Esophagus squamous epithelium (tissue), 5 donors: ENCODE data around the gene RAPH1. TPM values are rescaled to one million over a fixed set of nuclear protein-coding genes. Genes with fewer than 3 reads are reported as not detected.
A peak's percentile ranks its signal among the peaks of the same experiment; 100 is the strongest.

Experiments used
- DNase-seq: peaks from one replicate; lab custom pipeline; 2025; lab: John Stamatoyannopoulos, UW
- H3K27ac ChIP-seq, 4 donors: fragments of 200-600 bp; sonication (generic); one replicate each; pipeline ENCODE4 v1.5.1; 2016 to 2019; ENCODE audit warnings: mild to moderate bottlenecking in 1 of 4
- H3K27me3 ChIP-seq, 4 donors: fragments of 200-600 bp; sonication (generic); 1 replicate in 3 of 4; 2 replicates in 1 of 4; pipeline versions ENCODE4 v1.5.1 to v1.6.0; 2017 to 2021; ENCODE audit warnings: antibody characterized with exemption in 1 of 4
- H3K36me3 ChIP-seq, 3 donors: fragments of 200-600 bp; sonication (generic); one replicate each; pipeline ENCODE4 v1.5.1; 2016 to 2019
- H3K4me1 ChIP-seq, 3 donors: fragments of 200-600 bp; sonication (generic); one replicate each; pipeline ENCODE4 v1.5.1; 2017 to 2019
- H3K4me3 ChIP-seq, 4 donors: fragments of 200-600 bp; sonication (generic); 1 replicate in 3 of 4; 2 replicates in 1 of 4; pipeline ENCODE4 v1.5.1; 2016 to 2019; ENCODE audit warnings: mild to moderate bottlenecking in 2 of 4, moderate library complexity in 1 of 4
- H3K9me3 ChIP-seq, 3 donors: fragments of 200-600 bp; sonication (generic); one replicate each; pipeline ENCODE4 v1.5.1; 2016 to 2019
- POLR2A ChIP-seq, 4 donors: fragments of 450-650 bp; IDR thresholded peaks; one replicate each; pipeline ENCODE4 v1.6.1; 2017; ENCODE audit warnings: antibody characterized with exemption in 4 of 4, mild to moderate bottlenecking in 4 of 4, moderate library complexity in 3 of 4
- WGBS, 2 donors: methylation state at CpG; one replicate each; pipeline ENCODE4 v1.1.5; 2018; 5-methylcytosine and 5-hydroxymethylcytosine counted together
- intact Hi-C: fragments of 100-400 bp; cut with DNase I; formaldehyde crosslinking; loops from one replicate; pipeline ENCODE4 v1.15.0; 2022
- total RNA-seq, 4 donors: library from RNA; depleted of rRNA; stranded (reverse); fragments of >200 nt; gene quantifications; one replicate each; pipeline ENCODE4 v1.1.0, GENCODE V29; 2016
- TF ChIP-seq, protein P1 (sequence below), 6 experiments: fragments of 450-650 bp in 4 of 6; fragments of 200-600 bp in 2 of 6; sonication (generic) in 2 of 6; IDR thresholded peaks; one replicate each; pipeline ENCODE4 v1.5.1; 2016 to 2019; ENCODE audit warnings: antibody characterized with exemption in 6 of 6, mild to moderate bottlenecking in 4 of 6, moderate library complexity in 4 of 6
- donor health status: DM: yes; HTN: yes; CAD: no.

Gene RAPH1
- total RNA-seq, 4 donors from 2014 or later: 10.6 to 105 (median 26.0) TPM

DNA sequence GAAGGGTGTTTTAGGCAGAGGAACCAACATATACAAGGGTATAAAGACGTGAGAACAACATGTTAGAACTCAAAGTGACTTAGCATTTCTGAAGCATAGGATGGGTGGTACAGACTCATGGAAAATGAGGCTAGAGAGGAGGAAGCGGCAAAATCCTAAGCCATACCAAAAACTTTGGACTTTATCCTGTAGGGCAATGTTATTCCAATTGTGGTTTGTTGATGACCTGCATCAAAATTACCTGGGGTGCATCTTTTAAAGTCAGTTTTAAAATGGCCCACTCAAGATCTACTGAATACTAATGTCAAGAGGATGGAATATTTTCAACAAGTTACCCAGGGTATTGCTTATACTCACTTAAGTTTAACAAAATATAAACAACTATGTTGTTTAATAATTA lies 34.8 kb downstream of the RAPH1 start:
- Histone ChIP-seq H3K9me3 (no peaks in the 10 kb centered on the region), H3K4me1 (peaks cover 0 to 30% (median 5%) of the 10 kb centered on the region in 3 donors), H3K27ac (no peak overlapping the region), H3K4me3 (no peak overlapping the region), H3K27me3 (no peaks in the 10 kb centered on the region), H3K36me3 (peaks cover 0 to 20% (median 0%) of the 10 kb centered on the region in 3 donors)
- WGBS, 2 donors: 91 to 93% methylated on average over 2 of the region's 2 CpGs
- no peak for DNase-seq
- intact Hi-C loops: no loop called here
- TF ChIP-seq, protein P1, sequence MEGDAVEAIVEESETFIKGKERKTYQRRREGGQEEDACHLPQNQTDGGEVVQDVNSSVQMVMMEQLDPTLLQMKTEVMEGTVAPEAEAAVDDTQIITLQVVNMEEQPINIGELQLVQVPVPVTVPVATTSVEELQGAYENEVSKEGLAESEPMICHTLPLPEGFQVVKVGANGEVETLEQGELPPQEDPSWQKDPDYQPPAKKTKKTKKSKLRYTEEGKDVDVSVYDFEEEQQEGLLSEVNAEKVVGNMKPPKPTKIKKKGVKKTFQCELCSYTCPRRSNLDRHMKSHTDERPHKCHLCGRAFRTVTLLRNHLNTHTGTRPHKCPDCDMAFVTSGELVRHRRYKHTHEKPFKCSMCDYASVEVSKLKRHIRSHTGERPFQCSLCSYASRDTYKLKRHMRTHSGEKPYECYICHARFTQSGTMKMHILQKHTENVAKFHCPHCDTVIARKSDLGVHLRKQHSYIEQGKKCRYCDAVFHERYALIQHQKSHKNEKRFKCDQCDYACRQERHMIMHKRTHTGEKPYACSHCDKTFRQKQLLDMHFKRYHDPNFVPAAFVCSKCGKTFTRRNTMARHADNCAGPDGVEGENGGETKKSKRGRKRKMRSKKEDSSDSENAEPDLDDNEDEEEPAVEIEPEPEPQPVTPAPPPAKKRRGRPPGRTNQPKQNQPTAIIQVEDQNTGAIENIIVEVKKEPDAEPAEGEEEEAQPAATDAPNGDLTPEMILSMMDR (IDR thresholded peaks at IDR 0.05): no peak
- no peak for TF ChIP-seq POLR2A (IDR thresholded peaks at IDR 0.05)

DNA sequence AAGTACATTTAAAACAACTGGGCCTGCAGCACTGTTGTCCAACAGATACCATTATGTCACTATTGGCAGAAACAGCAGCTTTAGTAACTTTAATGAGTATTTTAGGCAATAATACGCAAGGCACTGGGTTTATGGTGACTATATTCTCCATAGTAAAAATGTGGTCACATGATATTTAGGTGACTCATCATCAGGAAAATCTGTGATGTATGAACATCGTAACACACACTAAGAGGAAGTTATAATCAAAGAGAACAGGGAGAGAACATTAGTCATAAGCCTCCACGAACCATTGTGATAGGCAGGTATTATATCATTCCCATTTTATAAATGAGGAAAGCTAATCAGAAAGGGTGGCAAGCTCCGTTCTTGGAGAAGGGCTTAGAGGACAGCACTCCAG lies 36.9 kb downstream of the RAPH1 start:
- WGBS, 2 donors: 24 to 37% methylated on average over 4 of the region's 4 CpGs
- intact Hi-C loops: no loop called here
- Histone ChIP-seq H3K27me3 (no peaks in the 10 kb centered on the region), H3K36me3 (peaks cover 0 to 25% (median 0%) of the 10 kb centered on the region in 3 donors), H3K9me3 (no peaks in the 10 kb centered on the region), H3K4me3 (no peak overlapping the region), H3K27ac (peak overlapping the region in 3 of 4 donors; percentile 37 to 49 (median 47)), H3K4me1 (peaks cover 0 to 35% (median 7%) of the 10 kb centered on the region in 3 donors)
- TF ChIP-seq, protein P1 (IDR thresholded peaks at IDR 0.05): no peak
- TF ChIP-seq POLR2A (IDR thresholded peaks at IDR 0.05): no peak
- no peak for DNase-seq

DNA sequence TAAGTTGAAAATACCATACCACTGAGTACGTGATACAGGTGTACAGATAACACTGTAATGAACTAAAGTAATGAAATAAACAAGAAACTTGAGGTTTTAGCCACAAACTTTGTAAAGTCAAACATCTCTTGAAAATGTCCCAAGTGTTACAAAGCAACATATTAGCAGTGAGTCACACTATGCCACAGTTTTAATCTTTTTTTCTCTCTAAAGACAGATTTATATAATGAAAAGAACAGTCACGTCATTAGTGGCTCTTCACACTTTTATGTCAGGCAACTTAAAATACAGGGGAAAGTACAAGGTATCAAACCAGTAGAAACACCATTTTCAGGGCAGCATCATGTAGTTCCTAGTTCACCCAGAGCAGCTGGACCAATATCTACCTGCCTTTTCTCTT lies 42.1 kb downstream of the RAPH1 start:
- H3K27me3 ChIP-seq: no peaks in the 10 kb centered on the region
- WGBS, 2 donors: 66 to 75% methylated on average over 2 of the region's 2 CpGs
- no peak for DNase-seq
- peaks cover 0 to 57% (median 0%) of the 10 kb centered on the region in 3 donors for H3K36me3 ChIP-seq
- no peak overlapping the region for H3K4me3 ChIP-seq
- TF ChIP-seq, protein P1 (IDR thresholded peaks at IDR 0.05): no peak
- no peak for TF ChIP-seq POLR2A (IDR thresholded peaks at IDR 0.05)
- H3K9me3 ChIP-seq: no peaks in the 10 kb centered on the region
- intact Hi-C loops: no loop called here
- peak overlapping the region in 2 of 4 donors; percentile 20 to 48 for H3K27ac ChIP-seq
- H3K4me1 ChIP-seq: peaks cover 0 to 26% (median 7%) of the 10 kb centered on the region in 3 donors

DNA sequence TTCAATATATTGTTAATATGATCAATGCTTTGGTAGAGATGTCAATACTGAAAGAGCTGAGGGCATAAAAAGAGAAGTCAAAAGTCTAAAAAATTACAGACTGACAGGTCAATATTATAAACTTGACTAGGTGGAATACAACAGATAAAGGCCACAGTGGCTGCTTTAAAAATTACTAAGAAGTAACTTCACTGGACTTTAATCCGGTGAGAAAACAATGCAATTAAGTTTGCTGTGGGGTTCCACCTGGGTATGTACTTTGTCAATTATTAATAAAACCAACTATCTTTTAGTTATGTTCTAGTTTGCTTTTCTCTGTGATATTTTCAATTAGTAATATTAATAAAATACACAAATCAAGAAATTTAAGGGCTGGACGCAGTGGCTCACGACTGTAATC lies 44.7 kb downstream of the RAPH1 start:
- no peaks in the 10 kb centered on the region for H3K27me3 ChIP-seq
- no peaks in the 10 kb centered on the region for H3K9me3 ChIP-seq
- TF ChIP-seq, protein P1 (IDR thresholded peaks at IDR 0.05): no peak
- no peak for DNase-seq
- no peak overlapping the region for H3K27ac ChIP-seq
- WGBS, 2 donors: 86 to 96% methylated on average over 3 of the region's 3 CpGs
- peaks cover 0 to 16% (median 2%) of the 10 kb centered on the region in 3 donors for H3K4me1 ChIP-seq
- peaks cover 0 to 81% (median 0%) of the 10 kb centered on the region in 3 donors for H3K36me3 ChIP-seq
- H3K4me3 ChIP-seq: no peak overlapping the region
- intact Hi-C loops: no loop called here

DNA sequence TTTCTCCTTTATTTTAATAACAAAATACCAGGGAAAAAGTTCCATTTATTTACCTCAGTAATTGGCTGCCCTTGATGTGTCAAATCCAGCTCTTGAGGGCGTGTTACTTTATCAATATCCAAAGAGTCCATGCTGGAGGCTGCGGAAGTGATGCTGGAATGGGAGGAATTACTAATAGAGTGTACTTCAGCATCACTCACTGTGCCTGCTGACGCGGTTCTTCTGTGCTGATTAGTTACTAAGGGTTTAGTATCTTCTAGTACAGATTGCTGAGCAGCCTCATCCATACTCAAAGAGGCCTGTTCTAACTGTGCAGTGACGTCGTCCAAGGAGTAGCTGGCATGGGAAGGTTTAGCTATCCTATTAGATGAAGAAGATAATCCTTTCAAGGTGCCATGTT lies 45.6 kb downstream of the RAPH1 start:
- DNase-seq: no peak
- intact Hi-C loops: loop anchor here (10.0 kb wide), 1 partner anchor 415 kb away; no protein-coding TSS in a partner anchor
- no peak for TF ChIP-seq POLR2A (IDR thresholded peaks at IDR 0.05)

More for the DNA sequence above, 45.6 kb downstream of the RAPH1 start:
- no peaks in the 10 kb centered on the region for H3K27me3 ChIP-seq
- peaks cover 0 to 17% (median 0%) of the 10 kb centered on the region in 3 donors for H3K4me1 ChIP-seq
- WGBS, 2 donors: 93 to 95% methylated on average over 6 of the region's 6 CpGs
- no peaks in the 10 kb centered on the region for H3K9me3 ChIP-seq
- H3K4me3 ChIP-seq: no peak overlapping the region
- H3K27ac ChIP-seq: no peak overlapping the region
- peaks cover 0 to 85% (median 0%) of the 10 kb centered on the region in 3 donors for H3K36me3 ChIP-seq
